Right lobe of liver (tissue), 4 donors: ENCODE results near the gene ACER3.

Experiments
- POLR2A ChIP-seq: fragments of 450-650 bp; IDR thresholded peaks from one replicate; pipeline ENCODE4 v1.6.1; 2017; ENCODE audit warnings: antibody characterized with exemption, mild to moderate bottlenecking
- TF ChIP-seq, protein P1 (sequence below), 4 donors: fragments of 200-600 bp in 3 of 4; fragments of 450-650 bp in 1 of 4; IDR thresholded peaks; one replicate each; pipeline versions ENCODE4 v1.5.1 to v1.8.0; 2016 to 2022; ENCODE audit warnings: antibody characterized with exemption in 4 of 4, mild to moderate bottlenecking in 2 of 4
- donor health status: DM: no; HTN: no; CAD: no.
- donor health status: DM: no; HTN: no; CAD: no.
- donor health status: DM: no; HTN: yes; CAD: no.

DNA sequence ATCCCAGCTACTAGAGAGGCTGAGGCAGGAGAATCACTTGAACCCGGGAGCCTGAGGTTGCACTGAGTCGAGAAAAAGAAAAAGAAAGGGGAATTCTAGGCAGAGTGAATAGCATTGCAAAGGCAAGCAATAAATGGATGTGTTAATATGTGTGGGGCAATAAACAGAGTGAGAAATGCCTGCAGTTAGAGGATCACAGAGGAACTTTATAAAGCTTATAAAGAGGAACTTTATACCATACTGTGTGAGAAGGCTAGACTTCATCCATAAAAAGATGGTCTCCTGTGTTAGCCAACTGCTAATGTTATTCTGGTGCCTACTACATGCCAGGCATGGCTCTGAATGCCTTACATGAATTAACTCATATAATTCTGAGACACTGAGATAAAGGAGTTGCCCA is 174.3 kb downstream of the ACER3 start:
- TF ChIP-seq, protein P1, sequence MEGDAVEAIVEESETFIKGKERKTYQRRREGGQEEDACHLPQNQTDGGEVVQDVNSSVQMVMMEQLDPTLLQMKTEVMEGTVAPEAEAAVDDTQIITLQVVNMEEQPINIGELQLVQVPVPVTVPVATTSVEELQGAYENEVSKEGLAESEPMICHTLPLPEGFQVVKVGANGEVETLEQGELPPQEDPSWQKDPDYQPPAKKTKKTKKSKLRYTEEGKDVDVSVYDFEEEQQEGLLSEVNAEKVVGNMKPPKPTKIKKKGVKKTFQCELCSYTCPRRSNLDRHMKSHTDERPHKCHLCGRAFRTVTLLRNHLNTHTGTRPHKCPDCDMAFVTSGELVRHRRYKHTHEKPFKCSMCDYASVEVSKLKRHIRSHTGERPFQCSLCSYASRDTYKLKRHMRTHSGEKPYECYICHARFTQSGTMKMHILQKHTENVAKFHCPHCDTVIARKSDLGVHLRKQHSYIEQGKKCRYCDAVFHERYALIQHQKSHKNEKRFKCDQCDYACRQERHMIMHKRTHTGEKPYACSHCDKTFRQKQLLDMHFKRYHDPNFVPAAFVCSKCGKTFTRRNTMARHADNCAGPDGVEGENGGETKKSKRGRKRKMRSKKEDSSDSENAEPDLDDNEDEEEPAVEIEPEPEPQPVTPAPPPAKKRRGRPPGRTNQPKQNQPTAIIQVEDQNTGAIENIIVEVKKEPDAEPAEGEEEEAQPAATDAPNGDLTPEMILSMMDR (IDR thresholded peaks at IDR 0.05), result no peak
- no peak for TF ChIP-seq POLR2A
